GM21447 (cell line): Measurements from ENCODE around the gene SULT1A2.
A peak's percentile ranks its signal among the peaks of the same experiment; 100 is the strongest.
"Not testable (repeated sequence)": the region's sequence is repeated elsewhere in the genome, so short reads cannot be mapped to it uniquely, and the experiment has no call there.

ENCODE experiments used
- ATAC-seq: cut with Tn5 transposase; IDR thresholded peaks from one replicate; pipeline ENCODE4 v1.9.1; 2021; ENCODE audit not compliant: unreplicated experiment

Gene SULT1A2

GRCh38 chr16:28561557-28562187 lies 35.2 kb downstream of the SULT1A2 start:
- no peak for ATAC-seq

DNA sequence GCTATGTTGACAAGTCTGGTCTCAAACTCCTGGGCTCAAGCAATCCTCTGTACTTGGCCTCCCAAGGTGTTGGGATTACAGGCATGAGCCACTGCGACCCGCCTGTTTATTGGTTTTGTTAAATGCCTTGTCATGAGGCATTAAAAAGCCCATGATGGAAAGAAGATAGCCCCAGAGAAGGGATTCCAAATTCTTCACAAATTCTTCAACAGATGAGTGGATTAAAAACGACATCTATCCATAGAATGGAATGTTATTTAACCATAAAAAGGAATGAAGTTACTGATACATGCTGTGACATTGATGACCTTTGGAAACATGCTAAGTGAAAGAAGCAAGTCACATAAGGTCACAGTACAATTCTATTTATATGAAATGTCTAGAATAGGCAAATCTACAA lies 38.4 kb downstream of the SULT1A2 start:
- ATAC-seq: no peak

- ATAC-seq: no peak
Measured at GRCh38 chr16:28556914-28557320, 39.9 kb downstream of the SULT1A2 start.

GRCh38 chr16:28555561-28555960 lies 41.3 kb downstream of the SULT1A2 start:
- no peak for ATAC-seq

DNA sequence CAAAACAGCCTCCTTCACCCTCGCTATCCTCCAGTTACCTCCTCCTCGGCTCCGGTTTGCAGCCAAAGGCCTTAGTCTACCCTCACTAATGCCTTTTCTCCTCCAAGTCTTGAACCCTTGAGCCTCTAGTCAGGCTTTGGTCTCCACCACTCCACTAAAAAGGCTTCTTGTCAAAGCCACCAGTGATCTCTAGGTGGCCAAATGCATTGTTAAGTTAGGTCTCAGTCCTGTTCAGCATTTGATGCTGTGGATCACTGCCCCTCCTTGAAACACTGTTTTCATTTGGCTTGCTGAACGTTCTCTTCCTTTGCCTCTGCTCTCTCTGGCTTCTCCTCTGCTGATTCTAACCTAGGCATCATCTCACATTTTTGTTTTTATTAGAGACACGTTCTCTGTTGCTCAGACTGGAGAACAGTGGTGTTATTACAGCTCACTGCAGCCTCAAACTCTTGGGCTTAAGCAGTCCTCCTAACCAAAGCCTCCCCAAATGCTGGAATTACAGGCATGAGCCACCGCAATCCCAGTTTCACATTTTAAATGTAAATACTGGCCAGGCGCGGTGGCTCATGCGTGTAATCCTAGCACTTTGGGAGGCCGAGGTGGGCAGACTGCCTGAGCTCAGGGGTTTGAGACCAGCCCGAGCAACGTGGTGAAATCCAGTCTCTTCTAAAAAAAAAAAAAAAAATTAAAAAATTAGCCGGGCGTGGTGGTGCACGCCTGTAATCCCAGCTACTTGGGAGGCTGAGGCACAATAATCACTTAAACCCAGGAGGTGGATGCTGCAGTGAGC lies 42.0 kb downstream of the SULT1A2 start:
- ATAC-seq: peak; percentile 2

DNA sequence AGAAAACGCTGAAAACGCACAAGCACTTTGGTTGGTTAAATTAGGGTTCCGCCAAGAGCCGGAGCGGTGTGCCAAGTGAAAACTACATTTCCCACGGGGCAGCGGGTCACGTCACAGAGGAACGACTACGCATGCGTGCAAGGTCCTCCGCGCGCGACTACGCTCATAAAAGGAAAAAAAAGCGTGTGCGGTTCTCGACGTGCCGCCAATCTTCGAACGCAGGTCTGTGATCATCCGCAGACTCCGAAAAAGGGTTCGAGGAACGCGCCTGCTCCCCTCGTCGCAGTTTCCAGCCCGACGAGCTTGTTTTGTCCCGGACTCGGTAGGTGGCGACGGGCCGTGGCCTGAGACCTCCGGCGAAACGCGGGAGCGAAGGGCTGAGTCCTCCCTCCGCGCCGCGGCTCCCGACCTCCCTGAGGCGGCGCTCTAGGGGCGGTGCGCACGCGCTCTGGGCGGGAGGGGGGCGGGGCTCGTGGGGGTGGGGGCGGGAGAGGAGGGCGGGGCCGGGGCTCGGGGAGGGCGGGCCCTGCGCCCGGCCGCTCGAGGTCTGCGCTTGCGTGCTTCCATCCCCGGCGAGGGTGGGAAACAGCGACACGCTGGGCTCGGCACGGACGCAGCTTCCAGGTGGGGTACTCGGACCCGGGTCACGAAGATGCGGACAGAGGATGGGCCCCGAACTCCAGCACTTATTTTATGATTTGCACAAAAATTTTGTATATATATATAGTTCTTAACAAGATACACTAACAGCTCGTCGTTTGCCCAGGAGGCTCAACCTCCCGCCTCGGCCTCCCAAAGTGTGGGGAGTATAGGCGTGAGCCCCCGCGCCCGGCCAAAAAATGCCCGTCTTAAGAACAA lies 42.8 kb downstream of the SULT1A2 start, which contains the start of gene SGF29:
Gene SGF29, plus strand, starts transcription at position 145 of the 858 bp plus-strand sequence. CDS start 27,150 bp downstream, outside the sequence.
- peak; percentile 72 for ATAC-seq

GRCh38 chr16:28549301-28549899 lies 47.5 kb downstream of the SULT1A2 start:
- ATAC-seq: no peak

DNA sequence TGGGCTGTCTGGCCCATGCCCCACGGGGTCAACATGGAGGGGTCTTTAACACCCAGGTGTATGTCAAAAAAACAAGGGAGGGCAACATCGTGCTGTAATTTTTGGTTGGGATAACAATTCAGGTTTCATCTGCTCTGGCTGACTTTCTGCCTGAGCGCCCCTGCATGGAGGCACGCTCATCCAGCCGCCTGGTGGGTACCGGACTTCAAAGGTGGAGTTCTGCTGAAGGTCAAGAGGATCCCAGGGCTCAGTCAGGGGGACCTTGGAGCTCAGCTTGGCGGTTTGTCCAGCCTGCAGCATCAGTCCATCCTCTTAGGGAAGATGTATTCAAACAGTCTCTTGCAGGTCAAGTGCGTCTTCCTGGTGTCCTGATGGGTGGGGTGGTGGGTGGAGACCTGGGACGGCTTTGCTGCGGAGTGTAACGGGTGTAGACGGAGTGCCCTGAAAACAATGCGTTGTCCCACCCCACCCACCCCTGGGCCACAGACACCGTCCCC lies 48.5 kb downstream of the SULT1A2 start:
- no peak for ATAC-seq

- ATAC-seq: no peak
Measured at GRCh38 chr16:28546626-28547025, 50.2 kb downstream of the SULT1A2 start.

- not testable (repeated sequence) for ATAC-seq
Measured at GRCh38 chr16:28545964-28546363, 50.9 kb downstream of the SULT1A2 start.

GRCh38 chr16:28544998-28545397 lies 51.9 kb downstream of the SULT1A2 start:
- ATAC-seq: no peak

GRCh38 chr16:28543072-28543471 lies 53.8 kb downstream of the SULT1A2 start:
- no peak for ATAC-seq

DNA sequence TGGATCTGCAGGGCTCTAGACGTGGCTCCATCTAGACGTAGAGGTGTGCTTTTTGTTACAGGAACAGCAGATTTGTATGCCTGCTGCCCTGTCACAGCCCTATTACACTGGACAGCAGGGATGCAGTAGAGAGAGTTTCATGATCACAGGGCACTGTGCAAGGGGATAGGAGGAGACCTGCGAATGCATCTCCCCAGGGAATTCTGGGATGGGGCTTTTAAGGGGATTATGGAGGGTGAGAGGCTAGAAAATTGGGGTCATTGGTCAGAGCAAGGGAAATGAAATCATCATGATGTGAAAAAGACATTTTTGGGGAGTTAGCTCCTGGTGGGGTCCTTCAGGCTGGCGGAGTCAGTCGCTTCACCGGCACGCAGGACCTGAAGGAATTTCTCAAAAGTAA lies 54.2 kb downstream of the SULT1A2 start:
- ATAC-seq: no peak
